GM23338 (cell line): ENCODE data around the gene SNRNP35.

Source experiments
- TF ChIP-seq, protein P1 (sequence below): IDR thresholded peaks from one replicate; pipeline ENCODE4 v1.6.1; 2018; ENCODE audit warnings: antibody characterized with exemption; ENCODE audit not compliant: unreplicated experiment
- TF ChIP-seq, protein P2 (sequence below), 2 experiments: fragments of 200-600 bp in 1 of 2; sonication (generic) in 1 of 2; conservative IDR thresholded peaks; 2 replicates each; pipeline versions ENCODE4 v1.5.1 to v1.6.1; 2016 to 2017; ENCODE audit warnings: antibody characterized with exemption in 2 of 2, low read depth in 2 of 2, mild to moderate bottlenecking in 2 of 2, moderate library complexity in 1 of 2

DNA sequence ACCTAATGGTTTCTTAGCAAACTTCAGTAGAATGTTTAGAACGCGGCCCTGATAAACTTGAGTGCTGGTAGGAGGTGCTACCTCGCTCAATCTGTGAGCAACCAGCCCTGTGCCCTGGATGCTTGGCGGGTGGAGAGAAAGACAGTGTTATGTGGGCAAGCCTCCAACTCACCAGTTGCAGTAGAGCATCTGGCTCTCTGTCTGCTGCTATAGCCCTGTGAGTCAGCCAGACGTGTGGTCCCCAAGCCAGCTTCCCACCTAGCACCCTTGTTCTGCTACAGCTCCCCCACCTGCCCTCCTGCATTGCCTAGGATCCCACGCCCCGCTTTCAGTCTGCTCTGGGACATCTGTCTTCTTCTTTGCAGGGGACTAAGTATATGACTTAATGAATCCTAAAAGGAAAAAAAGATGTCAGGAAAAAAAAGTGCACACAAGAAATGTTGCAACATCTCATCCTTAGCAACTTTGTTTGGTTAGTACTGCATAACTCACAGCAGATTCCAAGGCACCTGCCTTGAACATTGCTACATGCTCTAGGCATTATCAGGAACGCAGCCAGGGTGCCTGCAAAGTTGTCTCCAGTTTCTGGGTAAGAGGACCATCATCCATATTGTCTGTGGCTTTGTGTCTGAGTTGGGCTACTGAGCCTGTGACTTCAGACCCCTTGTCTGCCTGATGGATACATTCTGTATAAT lies 13.6 kb downstream of the SNRNP35 start:
- TF ChIP-seq, protein P1, sequence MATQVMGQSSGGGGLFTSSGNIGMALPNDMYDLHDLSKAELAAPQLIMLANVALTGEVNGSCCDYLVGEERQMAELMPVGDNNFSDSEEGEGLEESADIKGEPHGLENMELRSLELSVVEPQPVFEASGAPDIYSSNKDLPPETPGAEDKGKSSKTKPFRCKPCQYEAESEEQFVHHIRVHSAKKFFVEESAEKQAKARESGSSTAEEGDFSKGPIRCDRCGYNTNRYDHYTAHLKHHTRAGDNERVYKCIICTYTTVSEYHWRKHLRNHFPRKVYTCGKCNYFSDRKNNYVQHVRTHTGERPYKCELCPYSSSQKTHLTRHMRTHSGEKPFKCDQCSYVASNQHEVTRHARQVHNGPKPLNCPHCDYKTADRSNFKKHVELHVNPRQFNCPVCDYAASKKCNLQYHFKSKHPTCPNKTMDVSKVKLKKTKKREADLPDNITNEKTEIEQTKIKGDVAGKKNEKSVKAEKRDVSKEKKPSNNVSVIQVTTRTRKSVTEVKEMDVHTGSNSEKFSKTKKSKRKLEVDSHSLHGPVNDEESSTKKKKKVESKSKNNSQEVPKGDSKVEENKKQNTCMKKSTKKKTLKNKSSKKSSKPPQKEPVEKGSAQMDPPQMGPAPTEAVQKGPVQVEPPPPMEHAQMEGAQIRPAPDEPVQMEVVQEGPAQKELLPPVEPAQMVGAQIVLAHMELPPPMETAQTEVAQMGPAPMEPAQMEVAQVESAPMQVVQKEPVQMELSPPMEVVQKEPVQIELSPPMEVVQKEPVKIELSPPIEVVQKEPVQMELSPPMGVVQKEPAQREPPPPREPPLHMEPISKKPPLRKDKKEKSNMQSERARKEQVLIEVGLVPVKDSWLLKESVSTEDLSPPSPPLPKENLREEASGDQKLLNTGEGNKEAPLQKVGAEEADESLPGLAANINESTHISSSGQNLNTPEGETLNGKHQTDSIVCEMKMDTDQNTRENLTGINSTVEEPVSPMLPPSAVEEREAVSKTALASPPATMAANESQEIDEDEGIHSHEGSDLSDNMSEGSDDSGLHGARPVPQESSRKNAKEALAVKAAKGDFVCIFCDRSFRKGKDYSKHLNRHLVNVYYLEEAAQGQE, result no peak
- TF ChIP-seq, protein P2, sequence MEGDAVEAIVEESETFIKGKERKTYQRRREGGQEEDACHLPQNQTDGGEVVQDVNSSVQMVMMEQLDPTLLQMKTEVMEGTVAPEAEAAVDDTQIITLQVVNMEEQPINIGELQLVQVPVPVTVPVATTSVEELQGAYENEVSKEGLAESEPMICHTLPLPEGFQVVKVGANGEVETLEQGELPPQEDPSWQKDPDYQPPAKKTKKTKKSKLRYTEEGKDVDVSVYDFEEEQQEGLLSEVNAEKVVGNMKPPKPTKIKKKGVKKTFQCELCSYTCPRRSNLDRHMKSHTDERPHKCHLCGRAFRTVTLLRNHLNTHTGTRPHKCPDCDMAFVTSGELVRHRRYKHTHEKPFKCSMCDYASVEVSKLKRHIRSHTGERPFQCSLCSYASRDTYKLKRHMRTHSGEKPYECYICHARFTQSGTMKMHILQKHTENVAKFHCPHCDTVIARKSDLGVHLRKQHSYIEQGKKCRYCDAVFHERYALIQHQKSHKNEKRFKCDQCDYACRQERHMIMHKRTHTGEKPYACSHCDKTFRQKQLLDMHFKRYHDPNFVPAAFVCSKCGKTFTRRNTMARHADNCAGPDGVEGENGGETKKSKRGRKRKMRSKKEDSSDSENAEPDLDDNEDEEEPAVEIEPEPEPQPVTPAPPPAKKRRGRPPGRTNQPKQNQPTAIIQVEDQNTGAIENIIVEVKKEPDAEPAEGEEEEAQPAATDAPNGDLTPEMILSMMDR (conservative IDR thresholded peaks at IDR 0.05; ENCODE audit: low read depth in 2 of 2), result no peak
